Measurements from ENCODE around the gene CAMSAP2.

DNA sequence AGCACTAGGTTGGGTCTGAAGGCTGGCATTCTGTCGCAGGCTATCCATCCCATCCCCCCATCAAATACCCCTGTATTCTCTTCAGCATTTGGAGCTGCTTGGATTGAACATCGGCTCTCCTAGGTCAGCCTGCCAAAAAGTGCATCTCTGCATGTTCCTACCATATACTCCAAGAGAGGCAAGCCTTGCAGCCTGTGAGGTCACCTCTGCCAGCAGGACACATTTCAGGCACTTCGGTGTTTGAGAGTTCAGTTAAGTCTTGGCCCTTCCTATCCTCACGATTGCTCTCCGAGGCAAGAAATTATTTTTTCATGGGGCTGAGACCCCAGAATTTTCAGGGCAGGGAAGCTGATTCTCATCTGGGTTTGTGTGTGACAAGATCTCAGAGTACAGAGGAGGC is 136.7 kb downstream of the CAMSAP2 start:
- TF ChIP-seq POLR2AphosphoS5 (IDR thresholded peaks at IDR 0.05; ENCODE audit: low read depth, low read length) (no peak), POLR2A (IDR thresholded peaks at IDR 0.05; ENCODE audit: control extremely low read depth in 1 of 2, low read depth in 2 of 2, low read length in 2 of 2) (no peak), CBX8 (IDR thresholded peaks at IDR 0.05; ENCODE audit: borderline replicate concordance, low read depth, low read length) (no peak), JUND (IDR thresholded peaks at IDR 0.05; ENCODE audit: low read length) (no peak)
- TF ChIP-seq, protein P1, sequence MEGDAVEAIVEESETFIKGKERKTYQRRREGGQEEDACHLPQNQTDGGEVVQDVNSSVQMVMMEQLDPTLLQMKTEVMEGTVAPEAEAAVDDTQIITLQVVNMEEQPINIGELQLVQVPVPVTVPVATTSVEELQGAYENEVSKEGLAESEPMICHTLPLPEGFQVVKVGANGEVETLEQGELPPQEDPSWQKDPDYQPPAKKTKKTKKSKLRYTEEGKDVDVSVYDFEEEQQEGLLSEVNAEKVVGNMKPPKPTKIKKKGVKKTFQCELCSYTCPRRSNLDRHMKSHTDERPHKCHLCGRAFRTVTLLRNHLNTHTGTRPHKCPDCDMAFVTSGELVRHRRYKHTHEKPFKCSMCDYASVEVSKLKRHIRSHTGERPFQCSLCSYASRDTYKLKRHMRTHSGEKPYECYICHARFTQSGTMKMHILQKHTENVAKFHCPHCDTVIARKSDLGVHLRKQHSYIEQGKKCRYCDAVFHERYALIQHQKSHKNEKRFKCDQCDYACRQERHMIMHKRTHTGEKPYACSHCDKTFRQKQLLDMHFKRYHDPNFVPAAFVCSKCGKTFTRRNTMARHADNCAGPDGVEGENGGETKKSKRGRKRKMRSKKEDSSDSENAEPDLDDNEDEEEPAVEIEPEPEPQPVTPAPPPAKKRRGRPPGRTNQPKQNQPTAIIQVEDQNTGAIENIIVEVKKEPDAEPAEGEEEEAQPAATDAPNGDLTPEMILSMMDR (IDR thresholded peaks at IDR 0.05; ENCODE audit: control extremely low read depth in 1 of 3, insufficient read depth in 1 of 3, low read depth in 1 of 3, low read length in 3 of 3), result no peak
